Astrocyte of the cerebellum (primary cell): ENCODE measurements around the gene ENC1.

ENCODE experiments used
- DNase-seq: peaks from one replicate; pipeline ENCODE4 v3.0.0-alpha.2; 2011; ENCODE audit warnings: low read depth
- H3K4me3 ChIP-seq: 2 replicates; pipeline ENCODE4 v1.5.1; 2011; ENCODE audit warnings: mild to moderate bottlenecking, low read depth, low read length, moderate library complexity
- CTCF ChIP-seq: IDR thresholded peaks from 2 replicates; pipeline ENCODE4 v1.5.1; 2012; ENCODE audit warnings: low read length, low read depth, moderate library complexity, mild to moderate bottlenecking; ENCODE audit errors: missing control alignments
- in situ Hi-C: cut with HindIII; loops from 2 replicates; pipeline ENCODE4 v1.10.0; 2017; ENCODE audit warnings: low sequenced_read_pairs

ENC1 gene

DNA sequence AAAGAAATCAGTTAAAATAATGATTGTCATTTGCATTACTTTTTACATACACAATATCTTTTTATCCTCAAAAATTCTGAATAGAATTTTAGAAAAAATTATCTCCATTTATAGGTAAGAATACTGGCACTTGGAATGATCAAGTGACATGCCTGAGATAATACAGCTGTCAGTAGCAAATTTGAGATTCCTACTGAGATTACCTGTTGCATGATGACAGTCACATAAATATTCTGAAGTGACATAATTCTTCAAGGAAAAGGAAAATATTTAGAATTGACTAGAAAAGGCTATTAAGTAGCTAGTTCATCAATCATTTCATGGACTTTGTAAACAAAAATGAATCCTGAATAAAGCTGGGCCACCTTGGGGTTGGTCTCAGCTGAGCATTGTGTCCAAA, 15.2 kb upstream of the ENC1 start:
- no peak overlapping the region for H3K4me3 ChIP-seq
- no peak for TF ChIP-seq CTCF
- no peak for DNase-seq
- in situ Hi-C loops: loop anchor here (10.0 to 25.0 kb wide), 2 partner anchors 741 to 1068 kb away; no protein-coding TSS in a partner anchor

GRCh38 chr5:74655206-74655605, 14.7 kb upstream of the ENC1 start:
- no peak for DNase-seq
- no peak overlapping the region for H3K4me3 ChIP-seq
- in situ Hi-C loops: loop anchor here (10.0 to 25.0 kb wide), 2 partner anchors 740 to 1068 kb away; no protein-coding TSS in a partner anchor
- TF ChIP-seq CTCF: no peak

DNA sequence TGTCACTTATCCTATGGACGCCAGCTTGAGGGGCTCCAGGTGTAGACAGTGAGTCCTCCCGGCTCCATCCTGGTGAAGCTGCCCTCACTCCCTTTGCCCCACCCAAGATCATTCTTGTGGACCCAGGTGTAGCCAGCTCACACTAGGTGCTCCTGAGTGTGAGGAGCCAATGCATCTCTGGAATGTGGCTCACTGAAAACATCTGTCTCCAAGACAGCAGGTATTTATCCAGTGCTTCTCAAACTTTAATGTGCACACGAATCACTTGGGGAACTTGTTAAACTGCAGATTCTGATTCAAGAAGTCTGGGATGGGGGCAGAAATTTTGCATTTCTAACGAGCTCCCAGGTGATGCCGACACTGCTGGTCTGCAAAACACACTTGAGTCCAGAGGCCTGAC, 13.5 kb upstream of the ENC1 start:
- DNase-seq: no peak
- no peak overlapping the region for H3K4me3 ChIP-seq
- in situ Hi-C loops: loop anchor here (10.0 to 25.0 kb wide), 2 partner anchors 739 to 1067 kb away; no protein-coding TSS in a partner anchor
- TF ChIP-seq CTCF: no peak

GRCh38 chr5:74652576-74652975, 12.0 kb upstream of the ENC1 start:
- DNase-seq: no peak
- TF ChIP-seq CTCF: no peak
- no peak overlapping the region for H3K4me3 ChIP-seq
- in situ Hi-C loops: loop anchor here (10.0 to 25.0 kb wide), 2 partner anchors 738 to 1065 kb away; no protein-coding TSS in a partner anchor

- no peak for TF ChIP-seq CTCF
- DNase-seq: no peak
- in situ Hi-C loops: loop anchor here (10.0 to 25.0 kb wide), 2 partner anchors 737 to 1064 kb away; no protein-coding TSS in a partner anchor
- no peak overlapping the region for H3K4me3 ChIP-seq
Observed at GRCh38 chr5:74651710-74652109, 11.2 kb upstream of the ENC1 start.

DNA sequence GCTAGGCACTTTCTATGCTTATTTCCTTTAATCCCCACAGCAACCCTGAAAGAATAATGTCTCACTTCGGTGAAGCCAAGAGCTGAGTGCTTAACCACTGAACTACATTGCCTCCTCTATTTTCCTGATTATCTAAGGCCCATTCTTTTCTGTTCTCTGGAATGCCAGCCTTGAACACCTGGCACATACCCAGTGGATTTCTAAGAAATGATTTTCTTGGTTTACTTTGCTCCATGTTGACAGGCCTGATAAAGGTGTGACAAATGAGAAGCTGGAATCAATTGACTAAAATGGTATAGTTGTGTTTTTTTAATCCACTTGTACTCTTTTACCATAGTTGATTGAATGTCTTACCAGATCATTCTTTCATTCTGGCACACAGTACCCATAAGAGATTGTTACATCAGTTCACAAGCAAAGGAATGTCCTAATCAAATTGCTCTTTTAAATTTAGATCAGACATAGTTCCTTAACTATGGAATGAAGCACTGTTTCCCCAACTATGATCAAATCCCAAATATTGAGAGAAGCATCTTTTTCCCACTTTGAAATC, 9.0 kb upstream of the ENC1 start:
- H3K4me3 ChIP-seq: no peak overlapping the region
- no peak for DNase-seq
- TF ChIP-seq CTCF: no peak
- in situ Hi-C loops: no loop called here
